ENCODE measurements around the gene PRLR.
"Not testable (repeated sequence)": the region's sequence is repeated elsewhere in the genome, so short reads cannot be mapped to it uniquely, and the experiment has no call there.

Gene PRLR

GRCh38 chr5:35112300-35112699, 118.0 kb downstream of the PRLR start:
- DNase-seq = no peak
- no peak for ATAC-seq (replicated peaks)
- Mint-ChIP-seq H3K4me3 (no peak overlapping the region), H3K9me3 (peaks cover 0 to 7% of the 10 kb centered on the region in 2 donors), H3K27ac (no peak overlapping the region), H3K36me3 (ENCODE audit: insufficient read depth) (no peaks in the 10 kb centered on the region), H3K4me1 (ENCODE audit: low read depth in 2 of 2) (no peaks in the 10 kb centered on the region), H3K27me3 (peaks cover 6 to 38% of the 10 kb centered on the region in 2 donors)

- not testable (repeated sequence) for H3K4me1 Mint-ChIP-seq (ENCODE audit: low read depth in 2 of 2); H3K27ac Mint-ChIP-seq; H3K4me3 Mint-ChIP-seq; H3K36me3 Mint-ChIP-seq (ENCODE audit: insufficient read depth); H3K9me3 Mint-ChIP-seq; ATAC-seq (replicated peaks); DNase-seq
- peaks cover 46 to 50% of the 10 kb centered on the region in 2 donors for H3K27me3 Mint-ChIP-seq
These were observed 125.7 kb downstream of the PRLR start for GRCh38 chr5:35104550-35104949.

- Mint-ChIP-seq H3K27me3 (peaks cover 46 to 50% of the 10 kb centered on the region in 2 donors), H3K4me3 (no peak overlapping the region), H3K36me3 (ENCODE audit: insufficient read depth) (no peaks in the 10 kb centered on the region), H3K9me3 (no peaks in the 10 kb centered on the region), H3K4me1 (ENCODE audit: low read depth in 2 of 2) (no peaks in the 10 kb centered on the region), H3K27ac (no peak overlapping the region)
- ATAC-seq (replicated peaks) (no peak), DNase-seq (no peak)
These were observed 126.5 kb downstream of the PRLR start for GRCh38 chr5:35103637-35104299.

DNA sequence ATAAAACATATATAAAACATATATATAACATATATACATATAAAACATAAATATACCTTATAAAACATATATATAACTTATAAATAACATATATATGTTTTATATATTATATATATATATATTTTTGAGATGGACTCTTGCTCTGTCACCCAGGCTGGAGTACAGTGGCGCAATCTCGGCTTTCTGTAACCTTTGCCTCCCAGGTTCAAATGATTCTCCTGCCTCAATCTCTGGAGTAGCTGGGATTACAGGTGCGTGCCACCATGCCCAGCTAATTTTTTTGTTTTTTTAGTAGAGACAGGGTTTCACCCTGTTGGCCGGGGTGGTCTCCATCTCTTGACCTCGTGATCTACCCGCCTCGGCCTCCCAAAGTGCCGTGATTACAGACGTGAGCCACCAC, 128.6 kb downstream of the PRLR start:
- not testable (repeated sequence) for ATAC-seq (replicated peaks); H3K36me3 Mint-ChIP-seq (ENCODE audit: insufficient read depth); H3K4me1 Mint-ChIP-seq (ENCODE audit: low read depth in 2 of 2); DNase-seq; H3K27ac Mint-ChIP-seq; H3K9me3 Mint-ChIP-seq; H3K4me3 Mint-ChIP-seq
- H3K27me3 Mint-ChIP-seq = peaks cover 44 to 61% of the 10 kb centered on the region in 2 donors

DNA sequence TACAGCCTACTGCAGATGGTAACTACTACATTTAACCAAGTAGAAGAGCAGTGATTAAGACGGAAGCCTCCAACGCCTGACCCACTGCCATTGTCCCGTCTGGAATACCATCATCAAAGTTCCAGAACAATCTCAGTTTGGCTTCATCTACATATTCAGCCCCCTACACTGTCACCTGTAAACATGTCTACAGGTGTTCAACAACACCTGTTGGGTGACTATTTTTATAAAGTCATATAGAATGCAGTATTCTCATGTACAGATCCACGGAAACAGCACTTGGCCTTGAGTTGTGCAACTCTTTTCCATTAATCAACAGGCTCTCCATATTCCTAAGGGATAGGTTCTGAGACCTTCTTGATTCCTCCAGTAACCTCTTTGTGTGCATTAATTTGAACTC, 129.3 kb downstream of the PRLR start:
- Mint-ChIP-seq H3K27me3 (peaks cover 37 to 60% of the 10 kb centered on the region in 2 donors), H3K4me1 (ENCODE audit: low read depth in 2 of 2) (no peaks in the 10 kb centered on the region), H3K36me3 (ENCODE audit: insufficient read depth) (no peaks in the 10 kb centered on the region), H3K4me3 (no peak overlapping the region), H3K9me3 (no peaks in the 10 kb centered on the region), H3K27ac (no peak overlapping the region)
- ATAC-seq (replicated peaks) (no peak), DNase-seq (no peak)

- Mint-ChIP-seq H3K27ac (no peak overlapping the region), H3K27me3 (peaks cover 23 to 46% of the 10 kb centered on the region in 2 donors), H3K4me1 (ENCODE audit: low read depth in 2 of 2) (no peaks in the 10 kb centered on the region), H3K9me3 (no peaks in the 10 kb centered on the region), H3K4me3 (no peak overlapping the region), H3K36me3 (ENCODE audit: insufficient read depth) (no peaks in the 10 kb centered on the region)
- no peak for ATAC-seq (replicated peaks)
- DNase-seq = no peak
These were observed 132.1 kb downstream of the PRLR start for GRCh38 chr5:35098214-35098613.

DNA sequence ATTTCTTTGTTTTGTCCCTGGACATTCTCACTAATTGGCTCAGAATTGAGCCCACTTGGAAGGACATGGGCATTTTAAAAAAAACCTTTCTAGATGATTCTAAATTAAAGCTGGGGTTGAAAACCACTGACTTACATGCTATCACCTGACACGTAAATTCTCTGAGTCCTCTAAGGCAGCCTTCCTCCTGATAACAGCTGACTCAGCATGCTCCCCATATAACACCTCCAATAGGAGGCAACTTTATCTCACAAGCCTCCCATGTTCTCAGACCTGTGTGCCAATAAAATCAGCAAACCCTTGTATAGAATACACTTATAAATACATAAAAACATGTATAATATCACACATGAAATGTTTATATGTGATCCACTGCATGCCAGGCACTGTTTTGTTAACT, 133.4 kb downstream of the PRLR start:
- H3K4me3 Mint-ChIP-seq = no peak overlapping the region
- H3K27ac Mint-ChIP-seq = no peak overlapping the region
- ATAC-seq (replicated peaks) (no peak), DNase-seq (no peak)
- H3K9me3 Mint-ChIP-seq = no peaks in the 10 kb centered on the region
- no peaks in the 10 kb centered on the region for H3K36me3 Mint-ChIP-seq (ENCODE audit: insufficient read depth)
- peaks cover 11 to 38% of the 10 kb centered on the region in 2 donors for H3K27me3 Mint-ChIP-seq
- no peaks in the 10 kb centered on the region for H3K4me1 Mint-ChIP-seq (ENCODE audit: low read depth in 2 of 2)

DNA sequence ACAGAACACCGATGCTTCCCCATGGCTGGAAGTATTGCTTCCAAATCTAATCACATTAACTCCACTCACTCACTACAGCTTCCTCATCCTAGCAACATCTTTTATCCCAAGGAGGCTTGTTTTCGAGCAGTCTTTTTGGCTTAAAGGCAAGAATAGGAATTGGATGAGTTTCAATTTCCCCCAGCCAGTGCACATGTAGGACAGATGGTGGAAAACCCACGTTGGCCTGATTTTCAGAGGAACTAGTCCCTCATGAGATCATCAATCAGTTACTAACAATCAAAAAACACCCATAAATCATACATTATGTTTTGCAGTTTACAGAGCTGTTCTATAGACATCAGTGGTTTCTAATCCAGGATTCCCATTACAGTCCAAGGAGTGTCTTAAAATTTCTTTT, 134.1 kb downstream of the PRLR start:
- DNase-seq (no peak), ATAC-seq (replicated peaks) (no peak)
- H3K36me3 Mint-ChIP-seq (ENCODE audit: insufficient read depth) = no peaks in the 10 kb centered on the region
- H3K9me3 Mint-ChIP-seq = no peaks in the 10 kb centered on the region
- no peak overlapping the region for H3K4me3 Mint-ChIP-seq
- H3K4me1 Mint-ChIP-seq (ENCODE audit: low read depth in 2 of 2) = no peaks in the 10 kb centered on the region
- H3K27ac Mint-ChIP-seq = no peak overlapping the region
- peaks cover 9 to 37% of the 10 kb centered on the region in 2 donors for H3K27me3 Mint-ChIP-seq

DNA sequence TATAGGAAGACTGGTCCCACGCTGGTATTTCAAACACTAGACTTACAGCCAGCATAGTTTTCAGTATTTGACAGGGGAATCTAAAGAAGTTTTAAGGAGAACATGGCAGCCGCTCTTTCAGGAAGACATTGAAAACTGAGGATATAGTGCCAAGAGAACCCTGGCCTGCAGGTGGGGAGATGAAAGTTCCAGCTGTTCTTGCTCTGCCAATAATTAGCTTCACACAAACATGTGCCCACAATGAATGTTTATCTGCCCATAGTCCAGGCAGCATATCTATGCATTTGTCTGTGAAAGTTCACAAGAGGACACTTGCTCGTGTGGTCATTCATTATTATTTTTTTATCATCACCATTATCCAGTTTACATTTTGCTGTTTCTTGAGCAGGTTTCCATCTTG, 134.9 kb downstream of the PRLR start:
- Mint-ChIP-seq H3K4me1 (ENCODE audit: low read depth in 2 of 2) (no peaks in the 10 kb centered on the region), H3K27me3 (peaks cover 9 to 39% of the 10 kb centered on the region in 2 donors), H3K4me3 (no peak overlapping the region), H3K9me3 (no peaks in the 10 kb centered on the region), H3K27ac (no peak overlapping the region), H3K36me3 (ENCODE audit: insufficient read depth) (no peaks in the 10 kb centered on the region)
- ATAC-seq (replicated peaks) (no peak), DNase-seq (no peak)

GRCh38 chr5:35094948-35095347, 135.3 kb downstream of the PRLR start:
- Mint-ChIP-seq H3K27ac (no peak overlapping the region), H3K27me3 (peaks cover 9 to 39% of the 10 kb centered on the region in 2 donors), H3K9me3 (no peaks in the 10 kb centered on the region), H3K4me1 (ENCODE audit: low read depth in 2 of 2) (no peaks in the 10 kb centered on the region), H3K36me3 (ENCODE audit: insufficient read depth) (no peaks in the 10 kb centered on the region), H3K4me3 (no peak overlapping the region)
- no peak for DNase-seq
- no peak for ATAC-seq (replicated peaks)

DNA sequence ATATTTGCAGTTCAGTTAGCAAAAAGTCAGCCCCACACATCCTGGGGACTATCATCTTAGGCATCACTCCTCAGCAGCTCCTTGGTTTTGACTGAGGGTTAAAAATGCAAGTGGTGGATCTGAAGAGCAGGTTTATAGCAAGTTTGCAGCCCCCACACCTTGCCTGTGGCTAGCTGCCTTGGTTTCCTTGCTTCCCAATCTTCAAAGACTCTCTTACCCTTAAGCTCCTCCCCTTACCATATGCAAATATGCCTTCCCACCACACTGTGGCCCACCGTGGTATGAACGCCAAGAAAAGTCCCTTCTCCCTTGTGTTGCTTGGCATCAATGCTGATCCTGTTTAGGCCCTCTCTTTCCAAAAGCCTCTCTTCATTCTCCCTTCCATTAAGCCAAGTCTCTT, 137.6 kb downstream of the PRLR start:
- ATAC-seq (replicated peaks) = no peak
- Mint-ChIP-seq H3K9me3 (no peaks in the 10 kb centered on the region), H3K27ac (no peak overlapping the region), H3K27me3 (peaks cover 9 to 38% of the 10 kb centered on the region in 2 donors), H3K36me3 (ENCODE audit: insufficient read depth) (no peaks in the 10 kb centered on the region), H3K4me3 (no peak overlapping the region), H3K4me1 (ENCODE audit: low read depth in 2 of 2) (no peaks in the 10 kb centered on the region)
- DNase-seq = no peak

DNA sequence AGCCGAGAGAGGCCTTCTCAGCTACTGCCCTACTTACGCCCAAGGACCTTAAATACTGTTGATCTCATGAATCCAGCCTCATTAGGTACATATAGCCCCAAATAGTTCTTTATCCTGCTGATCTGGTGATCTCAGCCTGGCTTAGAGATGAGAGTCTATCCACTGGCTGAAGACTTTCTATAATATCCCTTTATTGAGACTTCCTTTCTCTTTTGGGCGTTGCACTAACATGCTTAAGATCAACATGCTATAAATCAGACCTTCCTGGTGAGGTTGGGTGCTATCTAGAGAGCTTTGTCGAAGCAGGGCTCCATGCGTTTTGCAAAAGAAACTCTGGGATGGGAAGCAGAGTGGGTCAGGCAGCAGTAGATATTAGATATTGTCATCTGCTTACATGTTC, 138.6 kb downstream of the PRLR start:
- peaks cover 5 to 42% of the 10 kb centered on the region in 2 donors for H3K27me3 Mint-ChIP-seq
- H3K9me3 Mint-ChIP-seq = no peaks in the 10 kb centered on the region
- ATAC-seq (replicated peaks) (no peak), DNase-seq (no peak)
- H3K4me1 Mint-ChIP-seq (ENCODE audit: low read depth in 2 of 2) = no peaks in the 10 kb centered on the region
- H3K27ac Mint-ChIP-seq = no peak overlapping the region
- H3K4me3 Mint-ChIP-seq = no peak overlapping the region
- no peaks in the 10 kb centered on the region for H3K36me3 Mint-ChIP-seq (ENCODE audit: insufficient read depth)

DNA sequence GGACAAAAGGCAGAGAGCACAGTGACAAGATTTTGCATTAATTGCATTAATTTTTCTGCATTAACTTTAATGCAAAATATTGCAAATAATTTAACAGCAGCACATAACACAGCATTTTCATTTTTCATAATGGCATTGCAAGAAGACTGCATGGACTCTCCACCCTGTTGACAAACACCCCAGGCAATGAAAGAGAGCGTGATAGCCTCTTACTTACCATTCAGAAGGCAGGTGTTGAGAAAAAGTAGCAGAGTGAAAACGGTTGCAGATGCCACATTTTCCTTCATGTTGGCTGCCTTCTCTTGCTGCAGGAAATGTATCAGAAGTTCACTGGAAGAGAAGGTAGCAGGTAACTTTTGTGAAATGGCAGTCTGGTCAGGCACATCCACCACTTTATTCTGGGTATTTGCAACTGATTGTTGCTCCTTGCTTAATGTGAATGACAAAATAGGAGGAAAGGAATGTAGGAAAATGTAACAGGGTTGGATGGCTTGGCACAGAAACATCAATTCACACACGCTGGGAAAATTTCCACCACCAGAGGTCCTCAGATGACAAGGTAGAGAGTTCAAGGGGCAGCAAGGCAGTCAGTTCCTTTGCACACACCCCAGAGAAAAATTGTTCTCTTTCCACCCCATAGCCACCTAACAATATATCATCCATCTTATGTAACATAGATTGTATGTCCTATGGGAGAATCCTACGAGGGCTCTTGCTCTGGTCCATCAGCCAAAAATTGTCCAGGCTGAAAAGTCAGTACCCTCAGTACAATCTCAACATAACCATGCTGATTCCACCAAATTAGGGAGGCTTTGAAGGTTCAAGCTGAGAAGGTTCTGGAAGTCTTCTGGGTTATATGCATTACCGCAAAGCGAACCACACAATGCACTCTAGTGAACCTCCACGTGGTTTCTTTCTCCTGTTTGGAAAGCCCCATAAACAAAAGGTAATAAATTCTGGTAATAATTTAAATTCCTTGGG, 140.7 kb downstream of the PRLR start:
- peak; percentile 48 for ATAC-seq (replicated peaks)
- Mint-ChIP-seq H3K27ac (no peak overlapping the region), H3K9me3 (no peaks in the 10 kb centered on the region), H3K27me3 (peaks cover 5 to 38% of the 10 kb centered on the region in 2 donors), H3K4me3 (no peak overlapping the region), H3K4me1 (ENCODE audit: low read depth in 2 of 2) (no peaks in the 10 kb centered on the region), H3K36me3 (ENCODE audit: insufficient read depth) (no peaks in the 10 kb centered on the region)
- peak; percentile 40 to 48 (median 42) for DNase-seq

GRCh38 chr5:35087991-35088390, 142.3 kb downstream of the PRLR start:
- Mint-ChIP-seq H3K27me3 (peaks cover 5 to 37% of the 10 kb centered on the region in 2 donors), H3K4me3 (no peak overlapping the region), H3K9me3 (no peaks in the 10 kb centered on the region), H3K27ac (no peak overlapping the region), H3K36me3 (ENCODE audit: insufficient read depth) (no peaks in the 10 kb centered on the region), H3K4me1 (ENCODE audit: low read depth in 2 of 2) (no peaks in the 10 kb centered on the region)
- ATAC-seq (replicated peaks) = no peak
- no peak for DNase-seq
